GM23338 (cell line): Measurements from ENCODE around the gene PGPEP1. TPM values are rescaled to one million over a fixed set of nuclear protein-coding genes. Genes with fewer than 3 reads are reported as not detected.
"Not testable (repeated sequence)": the region's sequence is repeated elsewhere in the genome, so short reads cannot be mapped to it uniquely, and the experiment has no call there.

Experiments used
- ATAC-seq: fragments of 200-7000 bp; cut with Tn5 transposase; 3 replicates; pipeline ENCODE4 v1.9.1; 2020
- DNase-seq: peaks from one replicate; pipeline ENCODE4 v3.0.0-alpha.2; 2015; ENCODE audit warnings: low spot score
- H2AFZ ChIP-seq: fragments of 200-600 bp; sonication (generic); 2 replicates; pipeline ENCODE4 v1.8.0; 2016; ENCODE audit warnings: antibody characterized with exemption, mild to moderate bottlenecking, moderate library complexity
- H3F3A ChIP-seq: fragments of 200-600 bp; sonication (generic); replicated peaks from 2 replicates; pipeline ENCODE4 v1.8.0; 2017; ENCODE audit warnings: antibody characterized with exemption, mixed run types, low read depth
- H3K27ac ChIP-seq: fragments of 200-600 bp; sonication (generic); 2 replicates; pipeline ENCODE4 v1.6.1; 2016; ENCODE audit warnings: low read depth
- H3K27me3 ChIP-seq: fragments of 200-600 bp; sonication (generic); 2 replicates; pipeline ENCODE4 v1.8.0; 2016; ENCODE audit warnings: mild to moderate bottlenecking, mixed run types, moderate library complexity; ENCODE audit not compliant: insufficient read depth
- H3K36me3 ChIP-seq: fragments of 200-600 bp; sonication (generic); 2 replicates; pipeline ENCODE4 v1.8.0; 2016; ENCODE audit warnings: mild to moderate bottlenecking; ENCODE audit not compliant: insufficient read depth
- H3K4me1 ChIP-seq: fragments of 200-600 bp; sonication (generic); 2 replicates; pipeline ENCODE4 v1.8.0; 2016; ENCODE audit warnings: mild to moderate bottlenecking, moderate library complexity; ENCODE audit not compliant: insufficient read depth
- H3K4me2 ChIP-seq: fragments of 200-600 bp; sonication (generic); 2 replicates; pipeline ENCODE4 v1.7.1; 2017; ENCODE audit warnings: mixed run types
- H3K4me3 ChIP-seq: fragments of 200-600 bp; sonication (generic); 2 replicates; pipeline ENCODE4 v1.6.1; 2016; ENCODE audit warnings: mixed run types
- H3K79me2 ChIP-seq: fragments of 200-600 bp; sonication (generic); replicated peaks from 2 replicates; pipeline ENCODE4 v1.8.0; 2017; ENCODE audit warnings: mild to moderate bottlenecking; ENCODE audit not compliant: insufficient read depth
- H3K9me2 ChIP-seq: fragments of 200-600 bp; sonication (generic); 2 replicates; pipeline ENCODE4 v1.8.0; 2017; ENCODE audit not compliant: insufficient read depth
- H4K20me1 ChIP-seq: fragments of 200-600 bp; sonication (generic); replicated peaks from 2 replicates; pipeline ENCODE4 v1.8.0; 2017; ENCODE audit warnings: mild to moderate bottlenecking; ENCODE audit not compliant: insufficient read depth
- H3K27ac Mint-ChIP-seq: 2 replicates; pipeline ENCODE4 v1.8.0; 2020; ENCODE audit warnings: inconsistent platforms, mild to moderate bottlenecking, moderate library complexity, mixed read lengths
- H3K27me3 Mint-ChIP-seq: 3 replicates; pipeline ENCODE4 v1.8.0; 2022; ENCODE audit warnings: low read depth, mild to moderate bottlenecking, moderate library complexity, mixed read lengths, inconsistent platforms; ENCODE audit not compliant: insufficient read depth, poor library complexity
- H3K36me3 Mint-ChIP-seq: 3 replicates; pipeline ENCODE4 v1.8.0; 2021; ENCODE audit warnings: low read depth, mild to moderate bottlenecking, inconsistent platforms, moderate library complexity, mixed read lengths
- H3K4me1 Mint-ChIP-seq: 3 replicates; pipeline ENCODE4 v1.8.0; 2020; ENCODE audit warnings: mild to moderate bottlenecking, inconsistent platforms, mixed read lengths
- H3K4me3 Mint-ChIP-seq: 3 replicates; pipeline ENCODE4 v1.8.0; 2021; ENCODE audit warnings: moderate library complexity, mild to moderate bottlenecking, inconsistent platforms, mixed read lengths
- H3K9me3 Mint-ChIP-seq: 3 replicates; pipeline ENCODE4 v1.8.0; 2020; ENCODE audit warnings: moderate library complexity, mild to moderate bottlenecking, inconsistent platforms, mixed read lengths
- CREB1 ChIP-seq: fragments of 250-450 bp; sonication (Bioruptor Pico); IDR thresholded peaks from 2 replicates; pipeline ENCODE4 v1.5.0; 2020; ENCODE audit warnings: low read depth, mild to moderate bottlenecking, moderate library complexity
- CTCF ChIP-seq, 2 experiments: fragments of 200-600 bp in 1 of 2; sonication (generic) in 1 of 2; conservative IDR thresholded peaks; 2 replicates each; pipeline versions ENCODE4 v1.5.1 to v1.6.1; 2016 to 2017; ENCODE audit warnings: antibody characterized with exemption in 2 of 2, low read depth in 2 of 2, mild to moderate bottlenecking in 2 of 2, moderate library complexity in 1 of 2
- EZH2phosphoT487 ChIP-seq: fragments of 200-600 bp; sonication (generic); IDR thresholded peaks from one replicate; pipeline ENCODE4 v1.8.1; 2018; ENCODE audit warnings: antibody characterized with exemption; ENCODE audit not compliant: unreplicated experiment
- JUNB ChIP-seq: IDR thresholded peaks from one replicate; pipeline ENCODE4 v1.6.1; 2016; ENCODE audit warnings: antibody characterized with exemption; ENCODE audit not compliant: unreplicated experiment
- NANOG ChIP-seq: IDR thresholded peaks from 2 replicates; pipeline ENCODE4 v1.6.1; 2016; ENCODE audit warnings: antibody characterized with exemption, borderline replicate concordance
- STAT1 ChIP-seq: IDR thresholded peaks from one replicate; pipeline ENCODE4 v1.6.1; 2016; ENCODE audit warnings: antibody characterized with exemption; ENCODE audit not compliant: unreplicated experiment
- ZNF114 ChIP-seq: fragments of 250-450 bp; sonication (Bioruptor Pico); IDR thresholded peaks from 2 replicates; pipeline ENCODE4 v1.5.0; 2020; ENCODE audit warnings: mild to moderate bottlenecking, moderate library complexity
- ZNF331 ChIP-seq: fragments of 250-450 bp; sonication (Bioruptor Pico); IDR thresholded peaks from 2 replicates; pipeline ENCODE4 v1.5.0; 2020; ENCODE audit warnings: low read depth, mild to moderate bottlenecking, moderate library complexity
- ZNF462 ChIP-seq: fragments of 250-450 bp; sonication (Bioruptor Pico); IDR thresholded peaks from 2 replicates; pipeline ENCODE4 v1.5.0; 2020; ENCODE audit warnings: mild to moderate bottlenecking, moderate library complexity
- polyA plus RNA-seq: library from polyadenylated mRNA; unstranded; fragments of >200 nt; fragmentation: Nextera tagmentation; extraction: Ambion mirVana; gene quantifications from 2 replicates; pipeline ENCODE4 v1.2.1, GENCODE V29; 2016
- total RNA-seq: library from RNA; depleted of rRNA; stranded (reverse); fragments of >200 nt; shearing (Covaris generic); gene quantifications from 2 replicates; pipeline ENCODE4 v1.2.3, GENCODE V29; 2014
- TF ChIP-seq, protein P1 (sequence below): IDR thresholded peaks from 2 replicates; pipeline ENCODE4 v1.6.1; 2016; ENCODE audit warnings: antibody characterized with exemption

PGPEP1 gene
- total and polyA plus RNA-seq, 2 experiments from 2014 or later, result 15.5 to 18.9 TPM

DNA sequence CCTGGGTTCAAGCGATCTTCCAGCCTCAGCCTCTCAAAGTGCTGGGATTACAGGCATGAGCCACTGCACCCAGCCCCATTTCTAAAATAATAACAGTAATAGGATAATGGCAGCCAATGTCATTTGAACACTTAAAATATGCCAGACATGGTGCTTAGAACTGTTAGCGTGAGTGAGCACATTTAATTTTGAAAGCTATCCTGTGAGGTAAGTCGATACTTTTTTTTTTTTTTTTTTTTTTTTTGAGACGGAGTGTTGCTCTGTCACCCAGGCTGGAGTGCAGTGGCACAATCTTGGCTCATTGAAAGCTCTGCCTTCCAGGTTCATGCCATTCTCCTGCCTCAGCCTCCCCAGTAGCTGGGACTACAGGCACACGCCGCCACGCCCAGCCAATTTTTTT is 14.3 kb downstream of the PGPEP1 start:
- H3K27ac Mint-ChIP-seq, H2AFZ ChIP-seq, H3K79me2 ChIP-seq, H3K9me3 Mint-ChIP-seq, ATAC-seq, H3K27ac ChIP-seq, H3K4me3 Mint-ChIP-seq, H3K4me1 ChIP-seq, H3K27me3 ChIP-seq, H3K4me3 ChIP-seq, H3F3A ChIP-seq, H3K4me2 ChIP-seq, H4K20me1 ChIP-seq, H3K4me1 Mint-ChIP-seq, H3K36me3 ChIP-seq, DNase-seq, H3K27me3 Mint-ChIP-seq, H3K9me2 ChIP-seq: not testable (repeated sequence)
- H3K36me3 Mint-ChIP-seq, result peaks cover 58% of the 10 kb centered on the region

DNA sequence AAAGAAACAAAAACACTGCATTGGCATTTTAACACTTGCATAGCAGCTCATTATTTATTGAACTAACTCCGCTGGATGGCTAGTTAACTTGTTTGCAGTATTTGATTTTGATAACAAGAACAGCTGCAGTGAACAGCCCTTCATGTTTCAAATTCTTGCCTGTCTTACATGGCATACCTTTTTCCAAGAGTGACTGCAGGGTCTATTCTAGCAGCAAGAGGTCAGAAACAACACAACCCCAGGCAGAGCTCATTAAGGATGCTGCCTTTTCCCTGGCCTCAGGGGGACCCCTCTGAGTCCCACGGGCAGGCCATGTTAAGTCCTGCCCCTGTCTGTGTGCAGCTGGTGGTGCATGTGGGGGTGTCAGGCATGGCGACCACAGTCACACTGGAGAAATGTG is 16.6 kb downstream of the PGPEP1 start:
- peaks cover 6% of the 10 kb centered on the region; the same call in 1 of the 2 replicates for H3F3A ChIP-seq
- no peaks in the 10 kb centered on the region; the same call in 2 of the 3 replicates for H3K9me3 Mint-ChIP-seq
- H3K4me3 Mint-ChIP-seq, result no peak overlapping the region
- no peak overlapping the region for H3K4me2 ChIP-seq
- no peaks in the 10 kb centered on the region for H4K20me1 ChIP-seq
- ATAC-seq (no peak), DNase-seq (no peak)
- peaks cover 8% of the 10 kb centered on the region for H3K27me3 Mint-ChIP-seq
- H3K4me1 ChIP-seq, result no peaks in the 10 kb centered on the region
- peaks cover 61% of the 10 kb centered on the region for H3K36me3 Mint-ChIP-seq
- no peak overlapping the region for H3K27ac ChIP-seq
- H3K4me1 Mint-ChIP-seq, result no peaks in the 10 kb centered on the region; the same call in 2 of the 3 replicates
- no peaks in the 10 kb centered on the region for H3K9me2 ChIP-seq
- H3K36me3 ChIP-seq, result no peaks in the 10 kb centered on the region; the same call in 1 of the 2 replicates
- H3K79me2 ChIP-seq, result no peaks in the 10 kb centered on the region
- no peaks in the 10 kb centered on the region for H3K27me3 ChIP-seq
- H2AFZ ChIP-seq, result no peak overlapping the region
- H3K27ac Mint-ChIP-seq, result no peak overlapping the region
- no peak overlapping the region for H3K4me3 ChIP-seq
- TF ChIP-seq ZNF462 (CRISPR knock-in tag), result no peak
- TF ChIP-seq STAT1, result no peak
- no peak for TF ChIP-seq JUNB
- TF ChIP-seq CREB1 (CRISPR knock-in tag), result no peak
- TF ChIP-seq, protein P1, sequence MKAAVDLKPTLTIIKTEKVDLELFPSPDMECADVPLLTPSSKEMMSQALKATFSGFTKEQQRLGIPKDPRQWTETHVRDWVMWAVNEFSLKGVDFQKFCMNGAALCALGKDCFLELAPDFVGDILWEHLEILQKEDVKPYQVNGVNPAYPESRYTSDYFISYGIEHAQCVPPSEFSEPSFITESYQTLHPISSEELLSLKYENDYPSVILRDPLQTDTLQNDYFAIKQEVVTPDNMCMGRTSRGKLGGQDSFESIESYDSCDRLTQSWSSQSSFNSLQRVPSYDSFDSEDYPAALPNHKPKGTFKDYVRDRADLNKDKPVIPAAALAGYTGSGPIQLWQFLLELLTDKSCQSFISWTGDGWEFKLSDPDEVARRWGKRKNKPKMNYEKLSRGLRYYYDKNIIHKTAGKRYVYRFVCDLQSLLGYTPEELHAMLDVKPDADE, result no peak
- no peak for TF ChIP-seq EZH2phosphoT487
- TF ChIP-seq CTCF (conservative IDR thresholded peaks at IDR 0.05; ENCODE audit: low read depth in 2 of 2), result no peak
- no peak for TF ChIP-seq NANOG
- no peak for TF ChIP-seq ZNF114
- TF ChIP-seq ZNF331 (CRISPR knock-in tag), result no peak
